ENCODE data around the gene ZYG11A. TPM values are rescaled to one million over a fixed set of nuclear protein-coding genes. Genes with fewer than 3 reads are reported as not detected.
A peak's percentile ranks its signal among the peaks of the same experiment; 100 is the strongest.

The ZYG11A gene
- total and polyA plus RNA-seq, 2 of the 13 experiments (the other 11 are each of a cell fraction or from before 2014, with no cell fraction given): not detected

DNA sequence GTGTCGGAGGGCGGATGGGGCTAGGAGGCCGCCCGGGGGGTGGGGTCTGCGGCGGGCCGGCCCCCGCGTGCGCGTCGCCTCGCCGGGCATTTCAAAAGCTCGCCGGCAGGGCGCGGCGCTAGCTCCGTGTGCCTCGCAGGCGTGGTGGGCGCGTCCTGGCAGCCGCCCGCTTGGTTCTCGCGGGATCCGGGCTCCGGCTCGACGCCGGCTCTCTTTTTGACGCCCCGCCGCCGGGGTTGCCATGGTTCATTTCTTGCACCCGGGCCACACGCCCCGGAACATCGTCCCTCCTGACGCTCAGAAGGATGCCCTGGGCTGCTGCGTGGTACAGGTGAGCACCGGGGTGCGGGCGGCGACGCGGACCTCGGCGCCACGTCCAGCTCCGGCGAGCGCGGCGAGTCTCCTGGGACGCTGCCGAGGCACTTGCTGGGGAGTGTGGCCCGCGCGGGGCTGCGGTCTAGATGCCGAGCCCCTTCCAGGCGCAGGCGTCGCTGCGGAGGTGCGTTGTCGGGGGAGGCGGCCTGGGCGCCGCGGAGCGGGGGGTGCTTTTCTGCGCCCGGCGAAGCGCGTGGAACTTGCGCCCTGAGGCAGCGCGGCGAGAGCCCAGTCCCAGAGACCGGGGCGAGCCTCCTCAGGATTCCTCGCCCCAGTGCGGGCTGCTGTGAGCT, at the start of gene ZYG11A (continued):
- no peak for TF ChIP-seq HNF4G (IDR thresholded peaks at IDR 0.05; ENCODE audit: borderline replicate concordance, low read depth, low read length)
- TF ChIP-seq HNF4G (CRISPR knock-in tag; IDR thresholded peaks at IDR 0.05; ENCODE audit: borderline replicate concordance, low read depth): no peak
- no peak for TF ChIP-seq NONO (IDR thresholded peaks at IDR 0.05)
- no peak for TF ChIP-seq NONO (CRISPR knock-in tag; conservative IDR thresholded peaks at IDR 0.05)
- TF ChIP-seq MATR3 (CRISPR knock-in tag; IDR thresholded peaks at IDR 0.05): no peak
- TF ChIP-seq ZNF75D (CRISPR knock-in tag; IDR thresholded peaks at IDR 0.05; ENCODE audit: borderline replicate concordance): no peak
- no peak for TF ChIP-seq HOXA5 (CRISPR knock-in tag; IDR thresholded peaks at IDR 0.05)
- TF ChIP-seq, protein P1, sequence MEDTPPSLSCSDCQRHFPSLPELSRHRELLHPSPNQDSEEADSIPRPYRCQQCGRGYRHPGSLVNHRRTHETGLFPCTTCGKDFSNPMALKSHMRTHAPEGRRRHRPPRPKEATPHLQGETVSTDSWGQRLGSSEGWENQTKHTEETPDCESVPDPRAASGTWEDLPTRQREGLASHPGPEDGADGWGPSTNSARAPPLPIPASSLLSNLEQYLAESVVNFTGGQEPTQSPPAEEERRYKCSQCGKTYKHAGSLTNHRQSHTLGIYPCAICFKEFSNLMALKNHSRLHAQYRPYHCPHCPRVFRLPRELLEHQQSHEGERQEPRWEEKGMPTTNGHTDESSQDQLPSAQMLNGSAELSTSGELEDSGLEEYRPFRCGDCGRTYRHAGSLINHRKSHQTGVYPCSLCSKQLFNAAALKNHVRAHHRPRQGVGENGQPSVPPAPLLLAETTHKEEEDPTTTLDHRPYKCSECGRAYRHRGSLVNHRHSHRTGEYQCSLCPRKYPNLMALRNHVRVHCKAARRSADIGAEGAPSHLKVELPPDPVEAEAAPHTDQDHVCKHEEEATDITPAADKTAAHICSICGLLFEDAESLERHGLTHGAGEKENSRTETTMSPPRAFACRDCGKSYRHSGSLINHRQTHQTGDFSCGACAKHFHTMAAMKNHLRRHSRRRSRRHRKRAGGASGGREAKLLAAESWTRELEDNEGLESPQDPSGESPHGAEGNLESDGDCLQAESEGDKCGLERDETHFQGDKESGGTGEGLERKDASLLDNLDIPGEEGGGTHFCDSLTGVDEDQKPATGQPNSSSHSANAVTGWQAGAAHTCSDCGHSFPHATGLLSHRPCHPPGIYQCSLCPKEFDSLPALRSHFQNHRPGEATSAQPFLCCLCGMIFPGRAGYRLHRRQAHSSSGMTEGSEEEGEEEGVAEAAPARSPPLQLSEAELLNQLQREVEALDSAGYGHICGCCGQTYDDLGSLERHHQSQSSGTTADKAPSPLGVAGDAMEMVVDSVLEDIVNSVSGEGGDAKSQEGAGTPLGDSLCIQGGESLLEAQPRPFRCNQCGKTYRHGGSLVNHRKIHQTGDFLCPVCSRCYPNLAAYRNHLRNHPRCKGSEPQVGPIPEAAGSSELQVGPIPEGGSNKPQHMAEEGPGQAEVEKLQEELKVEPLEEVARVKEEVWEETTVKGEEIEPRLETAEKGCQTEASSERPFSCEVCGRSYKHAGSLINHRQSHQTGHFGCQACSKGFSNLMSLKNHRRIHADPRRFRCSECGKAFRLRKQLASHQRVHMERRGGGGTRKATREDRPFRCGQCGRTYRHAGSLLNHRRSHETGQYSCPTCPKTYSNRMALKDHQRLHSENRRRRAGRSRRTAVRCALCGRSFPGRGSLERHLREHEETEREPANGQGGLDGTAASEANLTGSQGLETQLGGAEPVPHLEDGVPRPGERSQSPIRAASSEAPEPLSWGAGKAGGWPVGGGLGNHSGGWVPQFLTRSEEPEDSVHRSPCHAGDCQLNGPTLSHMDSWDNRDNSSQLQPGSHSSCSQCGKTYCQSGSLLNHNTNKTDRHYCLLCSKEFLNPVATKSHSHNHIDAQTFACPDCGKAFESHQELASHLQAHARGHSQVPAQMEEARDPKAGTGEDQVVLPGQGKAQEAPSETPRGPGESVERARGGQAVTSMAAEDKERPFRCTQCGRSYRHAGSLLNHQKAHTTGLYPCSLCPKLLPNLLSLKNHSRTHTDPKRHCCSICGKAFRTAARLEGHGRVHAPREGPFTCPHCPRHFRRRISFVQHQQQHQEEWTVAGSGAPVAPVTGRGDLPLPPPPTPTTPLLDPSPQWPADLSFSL (CRISPR knock-in tag; IDR thresholded peaks at IDR 0.05): no peak
- no peak for TF ChIP-seq ZNF343 (CRISPR knock-in tag; IDR thresholded peaks at IDR 0.05)
- TF ChIP-seq RBFOX2 (IDR thresholded peaks at IDR 0.05; ENCODE audit: low read depth, low read length): no peak
- TF ChIP-seq, protein P2, sequence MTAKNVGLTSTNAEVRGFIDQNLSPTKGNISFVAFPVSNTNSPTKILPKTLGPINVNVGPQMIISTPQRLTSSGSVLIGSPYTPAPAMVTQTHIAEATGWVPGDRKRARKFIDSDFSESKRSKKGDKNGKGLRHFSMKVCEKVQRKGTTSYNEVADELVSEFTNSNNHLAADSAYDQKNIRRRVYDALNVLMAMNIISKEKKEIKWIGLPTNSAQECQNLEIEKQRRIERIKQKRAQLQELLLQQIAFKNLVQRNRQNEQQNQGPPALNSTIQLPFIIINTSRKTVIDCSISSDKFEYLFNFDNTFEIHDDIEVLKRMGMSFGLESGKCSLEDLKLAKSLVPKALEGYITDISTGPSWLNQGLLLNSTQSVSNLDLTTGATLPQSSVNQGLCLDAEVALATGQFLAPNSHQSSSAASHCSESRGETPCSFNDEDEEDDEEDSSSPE (CRISPR knock-in tag; IDR thresholded peaks at IDR 0.05): peak; percentile 77
- no peak for TF ChIP-seq TBL1XR1 (IDR thresholded peaks at IDR 0.05; ENCODE audit: borderline replicate concordance, low read length, partially characterized antibody)
- TF ChIP-seq, protein P3, sequence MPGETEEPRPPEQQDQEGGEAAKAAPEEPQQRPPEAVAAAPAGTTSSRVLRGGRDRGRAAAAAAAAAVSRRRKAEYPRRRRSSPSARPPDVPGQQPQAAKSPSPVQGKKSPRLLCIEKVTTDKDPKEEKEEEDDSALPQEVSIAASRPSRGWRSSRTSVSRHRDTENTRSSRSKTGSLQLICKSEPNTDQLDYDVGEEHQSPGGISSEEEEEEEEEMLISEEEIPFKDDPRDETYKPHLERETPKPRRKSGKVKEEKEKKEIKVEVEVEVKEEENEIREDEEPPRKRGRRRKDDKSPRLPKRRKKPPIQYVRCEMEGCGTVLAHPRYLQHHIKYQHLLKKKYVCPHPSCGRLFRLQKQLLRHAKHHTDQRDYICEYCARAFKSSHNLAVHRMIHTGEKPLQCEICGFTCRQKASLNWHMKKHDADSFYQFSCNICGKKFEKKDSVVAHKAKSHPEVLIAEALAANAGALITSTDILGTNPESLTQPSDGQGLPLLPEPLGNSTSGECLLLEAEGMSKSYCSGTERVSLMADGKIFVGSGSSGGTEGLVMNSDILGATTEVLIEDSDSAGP (CRISPR knock-in tag; IDR thresholded peaks at IDR 0.05; ENCODE audit: borderline replicate concordance): no peak
- TF ChIP-seq ZMYM2 (CRISPR knock-in tag; IDR thresholded peaks at IDR 0.05): no peak
- TF ChIP-seq ZSCAN21 (CRISPR knock-in tag; IDR thresholded peaks at IDR 0.05; ENCODE audit: borderline replicate concordance): peak; percentile 57; the same call in 1 of the 2 replicates
- no peak for TF ChIP-seq CREM (IDR thresholded peaks at IDR 0.05)
- no peak for TF ChIP-seq CREM (CRISPR knock-in tag; IDR thresholded peaks at IDR 0.05)
- TF ChIP-seq ZNF205 (CRISPR knock-in tag; IDR thresholded peaks at IDR 0.05): no peak
- 0 out of 2 replicates have a peak, but pooled peaks have one; percentile 40 for TF ChIP-seq IRX3 (CRISPR knock-in tag; IDR thresholded peaks at IDR 0.05; ENCODE audit: borderline replicate concordance, low read depth)
- peak; percentile 48; the same call in 1 of the 2 replicates for TF ChIP-seq ZNF768 (CRISPR knock-in tag; IDR thresholded peaks at IDR 0.05)
- peak; percentile 75 for TF ChIP-seq ATF7-NPFF (CRISPR knock-in tag; IDR thresholded peaks at IDR 0.05; ENCODE audit: low read depth)
- 0 out of 3 replicates have a peak, but pooled peaks have one; percentile 32 for TF ChIP-seq MXI1 (IDR thresholded peaks at IDR 0.05; ENCODE audit: borderline replicate concordance, low read depth, low read length)

Data from HepG2 (cell line).